HG03442 (cell line): ENCODE measurements around the gene AKT3.
"Not testable (repeated sequence)": the region's sequence is repeated elsewhere in the genome, so short reads cannot be mapped to it uniquely, and the experiment has no call there.

Source experiments
- ATAC-seq: cut with Tn5 transposase; IDR thresholded peaks from one replicate; pipeline ENCODE4 v1.9.1; 2021; ENCODE audit warnings: mild to moderate bottlenecking, moderate library complexity; ENCODE audit not compliant: unreplicated experiment

AKT3 gene

GRCh38 chr1:243790404-243790803 is 59.6 kb downstream of the AKT3 start:
- no peak for ATAC-seq

- ATAC-seq, result no peak
Observed at GRCh38 chr1:243786531-243786930, 63.5 kb downstream of the AKT3 start.

- no peak for ATAC-seq
Observed at GRCh38 chr1:243784506-243784905, 65.5 kb downstream of the AKT3 start.

GRCh38 chr1:243783714-243784113 is 66.3 kb downstream of the AKT3 start:
- ATAC-seq, result no peak

GRCh38 chr1:243772361-243773050 is 77.5 kb downstream of the AKT3 start:
- not testable (repeated sequence) for ATAC-seq

GRCh38 chr1:243770860-243771259 is 79.2 kb downstream of the AKT3 start:
- no peak for ATAC-seq

GRCh38 chr1:243765676-243766075 is 84.4 kb downstream of the AKT3 start:
- ATAC-seq, result no peak

GRCh38 chr1:243763806-243764205 is 86.2 kb downstream of the AKT3 start:
- ATAC-seq, result no peak

GRCh38 chr1:243758647-243759046 is 91.4 kb downstream of the AKT3 start:
- ATAC-seq, result no peak

- ATAC-seq, result no peak
Observed at GRCh38 chr1:243756529-243756928, 93.5 kb downstream of the AKT3 start.

GRCh38 chr1:243754348-243754747 is 95.7 kb downstream of the AKT3 start:
- no peak for ATAC-seq

- ATAC-seq, result no peak
Observed at GRCh38 chr1:243751506-243751905, 98.5 kb downstream of the AKT3 start.

- ATAC-seq, result peak; percentile 96
Observed at GRCh38 chr1:243748706-243749283, 101.2 kb downstream of the AKT3 start.

GRCh38 chr1:243748227-243748626 is 101.8 kb downstream of the AKT3 start:
- ATAC-seq, result no peak

- ATAC-seq, result no peak
Observed at GRCh38 chr1:243746751-243747150, 103.3 kb downstream of the AKT3 start.

GRCh38 chr1:243745356-243745755 is 104.7 kb downstream of the AKT3 start:
- no peak for ATAC-seq

- no peak for ATAC-seq
Observed at GRCh38 chr1:243742819-243743218, 107.2 kb downstream of the AKT3 start.

GRCh38 chr1:243740255-243740999 is 109.6 kb downstream of the AKT3 start:
- no peak for ATAC-seq

- ATAC-seq, result no peak
Observed at GRCh38 chr1:243739335-243740003, 110.6 kb downstream of the AKT3 start.

- ATAC-seq, result no peak
Observed at GRCh38 chr1:243738020-243738419, 112.0 kb downstream of the AKT3 start.

GRCh38 chr1:243735457-243735856 is 114.6 kb downstream of the AKT3 start:
- ATAC-seq, result peak; percentile 75

- no peak for ATAC-seq
Observed at GRCh38 chr1:243734308-243734695, 115.7 kb downstream of the AKT3 start.
